Measurements from ENCODE around the gene UNC50.

GRCh38 chr2:98634406-98635092, 26.2 kb downstream of the UNC50 start:
- no peak for TF ChIP-seq POLR2AphosphoS5 (IDR thresholded peaks at IDR 0.05; ENCODE audit: low read depth)
- no peak for TF ChIP-seq JUNB (IDR thresholded peaks at IDR 0.05; ENCODE audit: unreplicated experiment)
- peak; percentile 69 to 79 for TF ChIP-seq CTCF (conservative IDR thresholded peaks at IDR 0.05; ENCODE audit: low read depth in 2 of 2)
- no peak for TF ChIP-seq CREB1 (CRISPR knock-in tag; IDR thresholded peaks at IDR 0.05; ENCODE audit: low read depth)
- no peak for TF ChIP-seq EZH2 (IDR thresholded peaks at IDR 0.05; ENCODE audit: low read depth, unreplicated experiment)
- no peak for TF ChIP-seq EZH2phosphoT487 (IDR thresholded peaks at IDR 0.05; ENCODE audit: unreplicated experiment)
- TF ChIP-seq REST (IDR thresholded peaks at IDR 0.05; ENCODE audit: unreplicated experiment), result no peak
- TF ChIP-seq ZNF114 (CRISPR knock-in tag; IDR thresholded peaks at IDR 0.05), result no peak
- TF ChIP-seq NANOG (IDR thresholded peaks at IDR 0.05; ENCODE audit: borderline replicate concordance), result no peak
- no peak for TF ChIP-seq ZNF331 (CRISPR knock-in tag; IDR thresholded peaks at IDR 0.05; ENCODE audit: low read depth)

Measured in GM23338 (cell line).